ENCODE measurements around the gene KMT2B. TPM values are rescaled to one million over a fixed set of nuclear protein-coding genes. Genes with fewer than 3 reads are reported as not detected.
A peak's percentile ranks its signal among the peaks of the same experiment; 100 is the strongest.

Gene KMT2B
- total RNA-seq, 4 donors from 2014 or later = 7.5 to 33.7 (median 15.6) TPM

DNA sequence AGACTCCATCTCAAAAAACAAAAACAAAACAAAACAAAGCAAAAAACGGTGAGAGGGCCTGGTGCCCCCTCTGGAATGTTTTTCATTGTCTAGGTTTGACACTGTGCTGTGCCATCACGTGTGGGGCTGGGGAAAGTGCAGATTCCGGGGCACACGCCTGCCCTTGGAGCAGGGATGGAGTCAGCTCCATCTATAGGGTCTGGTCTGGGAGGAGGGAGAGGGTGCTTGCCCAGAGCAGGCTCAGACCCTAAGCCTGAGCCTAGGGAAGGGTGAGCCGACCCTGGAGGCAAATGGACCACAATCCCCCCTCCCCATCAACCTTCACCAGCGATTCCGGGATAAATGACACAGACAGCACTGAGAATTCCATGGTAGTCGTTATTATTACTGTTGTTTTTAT lies 24.4 kb upstream of the KMT2B start:
- Histone ChIP-seq H3K36me3 (no peaks in the 10 kb centered on the region), H3K9me3 (no peaks in the 10 kb centered on the region), H3K4me3 (no peak overlapping the region), H3K27ac (no peak overlapping the region), H3K4me1 (peaks cover 0 to 10% (median 0%) of the 10 kb centered on the region in 3 donors), H3K27me3 (peaks cover 0 to 5% (median 0%) of the 10 kb centered on the region in 4 donors)
- intact Hi-C loops (cut with DNase I) = no loop called here
- whole genome bisulfite sequencing, 2 donors = 4 to 16% methylated on average over 4 to 7 of the region's 8 CpGs
- TF ChIP-seq, protein P1, sequence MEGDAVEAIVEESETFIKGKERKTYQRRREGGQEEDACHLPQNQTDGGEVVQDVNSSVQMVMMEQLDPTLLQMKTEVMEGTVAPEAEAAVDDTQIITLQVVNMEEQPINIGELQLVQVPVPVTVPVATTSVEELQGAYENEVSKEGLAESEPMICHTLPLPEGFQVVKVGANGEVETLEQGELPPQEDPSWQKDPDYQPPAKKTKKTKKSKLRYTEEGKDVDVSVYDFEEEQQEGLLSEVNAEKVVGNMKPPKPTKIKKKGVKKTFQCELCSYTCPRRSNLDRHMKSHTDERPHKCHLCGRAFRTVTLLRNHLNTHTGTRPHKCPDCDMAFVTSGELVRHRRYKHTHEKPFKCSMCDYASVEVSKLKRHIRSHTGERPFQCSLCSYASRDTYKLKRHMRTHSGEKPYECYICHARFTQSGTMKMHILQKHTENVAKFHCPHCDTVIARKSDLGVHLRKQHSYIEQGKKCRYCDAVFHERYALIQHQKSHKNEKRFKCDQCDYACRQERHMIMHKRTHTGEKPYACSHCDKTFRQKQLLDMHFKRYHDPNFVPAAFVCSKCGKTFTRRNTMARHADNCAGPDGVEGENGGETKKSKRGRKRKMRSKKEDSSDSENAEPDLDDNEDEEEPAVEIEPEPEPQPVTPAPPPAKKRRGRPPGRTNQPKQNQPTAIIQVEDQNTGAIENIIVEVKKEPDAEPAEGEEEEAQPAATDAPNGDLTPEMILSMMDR (IDR thresholded peaks at IDR 0.05) = no peak
- no peak for TF ChIP-seq POLR2A (IDR thresholded peaks at IDR 0.05)
- no peak for DNase-seq

DNA sequence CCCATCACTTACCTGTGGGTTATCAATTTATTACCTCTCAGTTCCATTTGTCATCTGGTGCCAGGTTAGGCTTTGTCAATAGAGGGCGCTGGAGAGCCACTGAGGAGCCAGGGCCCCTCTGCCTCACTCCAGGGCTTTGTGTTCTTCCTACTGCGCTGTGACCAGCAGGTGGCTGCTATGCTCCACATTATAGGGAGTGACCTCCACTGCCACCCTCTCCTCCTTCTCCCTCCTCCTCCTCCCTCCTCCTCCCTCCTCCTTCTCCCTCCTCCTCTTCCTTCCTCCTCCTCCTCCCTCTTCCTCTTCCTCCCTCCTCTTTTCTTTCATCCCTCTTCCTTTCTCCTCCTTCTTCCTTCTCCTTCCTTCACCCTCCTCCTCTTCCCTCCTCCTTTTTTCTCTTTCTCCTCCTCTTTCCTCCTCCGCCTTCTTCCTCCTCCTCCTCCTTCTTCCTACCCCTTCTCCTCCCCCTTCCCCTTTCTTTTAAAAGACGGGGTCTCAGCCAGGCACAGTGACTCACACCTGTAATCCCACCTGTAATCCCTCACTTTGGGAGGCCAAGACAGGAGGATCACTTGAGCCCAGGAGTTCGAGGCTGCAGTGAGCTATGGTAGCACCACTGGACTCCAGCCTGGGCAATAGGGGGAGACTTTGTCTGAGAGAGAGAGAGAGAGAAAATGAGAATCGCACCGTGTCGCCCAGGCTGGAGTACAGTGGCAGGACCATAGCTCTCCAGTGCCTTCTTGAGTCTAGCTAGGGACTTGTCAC lies 23.8 kb upstream of the KMT2B start:
- no peaks in the 10 kb centered on the region for H3K9me3 ChIP-seq
- intact Hi-C loops (cut with DNase I) = loop anchor here (2.0 kb wide), 1 partner anchor 23 kb away; no protein-coding TSS in a partner anchor
- H3K4me3 ChIP-seq = no peak overlapping the region
- DNase-seq = peak; percentile 51
- TF ChIP-seq, protein P1 (IDR thresholded peaks at IDR 0.05) = peak; percentile 97 to 99 (median 98)
- no peak for TF ChIP-seq POLR2A (IDR thresholded peaks at IDR 0.05)
- H3K36me3 ChIP-seq = no peaks in the 10 kb centered on the region
- H3K4me1 ChIP-seq = peaks cover 0 to 10% (median 0%) of the 10 kb centered on the region in 3 donors
- H3K27me3 ChIP-seq = no peaks in the 10 kb centered on the region
- 13 to 21% methylated on average over 5 to 7 of the region's 8 CpGs for WGBS, 2 donors
- no peak overlapping the region for H3K27ac ChIP-seq

DNA sequence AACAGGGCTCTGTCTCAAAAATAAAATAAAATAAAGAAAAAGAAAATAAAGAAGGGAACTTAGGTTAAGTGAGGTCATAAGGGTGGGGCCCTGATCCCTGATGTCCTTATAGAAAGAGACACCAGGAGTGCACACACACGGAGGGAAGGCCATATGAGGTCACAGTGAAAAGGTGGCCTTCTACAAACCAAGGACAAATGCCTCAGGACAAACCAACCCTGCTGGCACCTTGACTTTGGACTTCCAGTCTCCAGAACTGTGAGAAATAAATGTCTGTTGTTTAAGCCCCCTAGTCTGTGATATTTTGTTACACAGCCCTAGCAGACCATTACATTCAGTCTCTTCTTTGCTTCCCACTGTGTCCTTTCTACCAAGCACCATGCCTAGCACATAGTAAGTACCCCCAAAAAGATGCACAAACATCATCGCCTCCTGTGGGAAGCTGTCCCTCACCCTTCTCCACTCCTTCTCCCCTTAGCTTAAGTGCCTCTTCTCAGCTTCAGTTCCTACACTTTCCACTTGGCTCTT lies 21.8 kb upstream of the KMT2B start:
- intact Hi-C loops (cut with DNase I) = loop anchor here (2.0 kb wide), 1 partner anchor 21 kb away; no protein-coding TSS in a partner anchor
- H3K9me3 ChIP-seq = no peaks in the 10 kb centered on the region
- DNase-seq = no peak
- no peaks in the 10 kb centered on the region for H3K36me3 ChIP-seq
- H3K27ac ChIP-seq = no peak overlapping the region
- H3K4me1 ChIP-seq = peaks cover 0 to 10% (median 0%) of the 10 kb centered on the region in 3 donors
- H3K4me3 ChIP-seq = no peak overlapping the region
- WGBS, 2 donors = 76 to 83% methylated on average over 2 of the region's 2 CpGs
- H3K27me3 ChIP-seq = no peaks in the 10 kb centered on the region
- TF ChIP-seq, protein P1 (IDR thresholded peaks at IDR 0.05) = no peak

DNA sequence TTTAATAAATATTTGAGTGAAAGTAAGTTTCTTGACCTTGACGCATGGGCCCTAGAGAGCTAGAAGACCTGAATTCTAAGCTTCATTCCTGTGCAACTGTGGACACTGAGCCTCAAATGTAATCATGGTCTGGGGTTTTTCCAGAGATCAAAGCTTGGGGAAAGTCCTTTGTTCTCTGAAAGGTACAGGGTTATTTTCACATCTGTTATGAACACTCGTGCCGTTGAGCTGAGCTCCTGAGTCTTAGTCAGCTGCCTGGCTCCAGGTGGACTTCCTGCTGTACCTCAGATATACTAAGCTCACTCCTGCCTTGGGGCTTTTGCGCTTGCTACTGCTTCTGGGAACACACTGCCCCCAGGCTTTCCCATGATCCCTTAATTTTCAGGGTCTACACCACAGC lies 21.0 kb upstream of the KMT2B start:
- TF ChIP-seq POLR2A (IDR thresholded peaks at IDR 0.05) = no peak
- TF ChIP-seq, protein P1 (IDR thresholded peaks at IDR 0.05) = no peak
- 40 to 52% methylated on average over 2 to 3 of the region's 4 CpGs for WGBS, 2 donors
- DNase-seq = no peak
- intact Hi-C loops (cut with DNase I) = no loop called here
- Histone ChIP-seq H3K4me1 (peaks cover 0 to 9% (median 3%) of the 10 kb centered on the region in 3 donors), H3K4me3 (no peak overlapping the region), H3K9me3 (no peaks in the 10 kb centered on the region), H3K27ac (no peak overlapping the region), H3K36me3 (no peaks in the 10 kb centered on the region), H3K27me3 (no peaks in the 10 kb centered on the region)
